GM12892 (cell line): ENCODE results near the gene WNT16.

Experiments
- POLR2A ChIP-seq: IDR thresholded peaks from 2 replicates; pipeline ENCODE4 v1.6.1; 2011; ENCODE audit warnings: low read depth, low read length, control low read depth
- POLR2AphosphoS5 ChIP-seq: IDR thresholded peaks from 2 replicates; pipeline ENCODE4 v1.6.1; 2011; ENCODE audit warnings: low read depth, low read length, control low read depth
- TAF1 ChIP-seq: IDR thresholded peaks from 2 replicates; pipeline ENCODE4 v1.6.1; 2011; ENCODE audit warnings: low read depth, mild to moderate bottlenecking, control low read depth, low read length, borderline replicate concordance

DNA sequence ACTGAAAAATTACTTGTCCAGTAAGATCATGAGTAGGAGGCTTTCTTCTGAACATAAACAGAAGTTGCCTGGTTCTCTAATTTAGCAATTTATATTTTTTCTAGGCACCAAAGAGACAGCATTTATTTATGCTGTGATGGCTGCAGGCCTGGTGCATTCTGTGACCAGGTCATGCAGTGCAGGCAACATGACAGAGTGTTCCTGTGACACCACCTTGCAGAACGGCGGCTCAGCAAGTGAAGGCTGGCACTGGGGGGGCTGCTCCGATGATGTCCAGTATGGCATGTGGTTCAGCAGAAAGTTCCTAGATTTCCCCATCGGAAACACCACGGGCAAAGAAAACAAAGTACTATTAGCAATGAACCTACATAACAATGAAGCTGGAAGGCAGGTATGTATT lies 2.8 kb downstream of the WNT16 start:
- no peak for TF ChIP-seq POLR2AphosphoS5
- TF ChIP-seq POLR2A = no peak
- TF ChIP-seq TAF1 = no peak
